GM19463 (cell line): ENCODE measurements around the gene SETD9.

Experiments used
- ATAC-seq: cut with Tn5 transposase; IDR thresholded peaks from one replicate; pipeline ENCODE4 v1.9.1; 2021; ENCODE audit warnings: mild to moderate bottlenecking, moderate library complexity; ENCODE audit not compliant: unreplicated experiment

The SETD9 gene

GRCh38 chr5:56909294-56910209 is at the start of gene SETD9:
Gene SETD9, plus strand, starts transcription at chr5:56909596. Its CDS starts 50 bp downstream, at chr5:56909646.
- peak; percentile 87 for ATAC-seq

- no peak for ATAC-seq
Observed at GRCh38 chr5:56861893-56862485, 47.4 kb upstream of the SETD9 start.

GRCh38 chr5:56862909-56863308 is 46.5 kb upstream of the SETD9 start:
- no peak for ATAC-seq

- ATAC-seq, result no peak
Observed at GRCh38 chr5:56871777-56872176, 37.6 kb upstream of the SETD9 start.

GRCh38 chr5:56873056-56873455 is 36.3 kb upstream of the SETD9 start:
- no peak for ATAC-seq

GRCh38 chr5:56876327-56876726 is 33.1 kb upstream of the SETD9 start:
- ATAC-seq, result no peak

GRCh38 chr5:56881571-56881970 is 27.8 kb upstream of the SETD9 start:
- ATAC-seq, result no peak

- ATAC-seq, result no peak
Observed at GRCh38 chr5:56893251-56893951, 16.0 kb upstream of the SETD9 start.

- no peak for ATAC-seq
Observed at GRCh38 chr5:56896763-56897162, 12.6 kb upstream of the SETD9 start.

GRCh38 chr5:56898213-56898612 is 11.2 kb upstream of the SETD9 start:
- ATAC-seq, result no peak

GRCh38 chr5:56900395-56900794 is 9.0 kb upstream of the SETD9 start:
- no peak for ATAC-seq

GRCh38 chr5:56900858-56901578 is 8.4 kb upstream of the SETD9 start:
- no peak for ATAC-seq

GRCh38 chr5:56908942-56909293 is 478 bp upstream of the SETD9 start:
- peak; percentile 25 for ATAC-seq

- peak; percentile 7 for ATAC-seq
Observed at GRCh38 chr5:56910210-56910965, 992 bp downstream of the SETD9 start.

GRCh38 chr5:56913766-56914165 is 4.4 kb downstream of the SETD9 start:
- no peak for ATAC-seq

GRCh38 chr5:56914678-56915077 is 5.3 kb downstream of the SETD9 start:
- no peak for ATAC-seq

- no peak for ATAC-seq
Observed at GRCh38 chr5:56917534-56917933, 8.1 kb downstream of the SETD9 start.

GRCh38 chr5:56918054-56918453 is 8.7 kb downstream of the SETD9 start:
- no peak for ATAC-seq

GRCh38 chr5:56919942-56920662 is 10.7 kb downstream of the SETD9 start:
- no peak for ATAC-seq

GRCh38 chr5:56922922-56923321 is 13.5 kb downstream of the SETD9 start:
- no peak for ATAC-seq
